GM12873 (cell line): Measurements from ENCODE around the gene NLRP9.

Source experiments
- TF ChIP-seq, protein P1 (sequence below): IDR thresholded peaks from 2 replicates; pipeline ENCODE4 v1.5.1; 2012; ENCODE audit warnings: low read depth, mild to moderate bottlenecking, moderate library complexity, low read length, control low read depth; ENCODE audit not compliant: insufficient read depth; ENCODE audit errors: missing control alignments

NLRP9 gene

DNA sequence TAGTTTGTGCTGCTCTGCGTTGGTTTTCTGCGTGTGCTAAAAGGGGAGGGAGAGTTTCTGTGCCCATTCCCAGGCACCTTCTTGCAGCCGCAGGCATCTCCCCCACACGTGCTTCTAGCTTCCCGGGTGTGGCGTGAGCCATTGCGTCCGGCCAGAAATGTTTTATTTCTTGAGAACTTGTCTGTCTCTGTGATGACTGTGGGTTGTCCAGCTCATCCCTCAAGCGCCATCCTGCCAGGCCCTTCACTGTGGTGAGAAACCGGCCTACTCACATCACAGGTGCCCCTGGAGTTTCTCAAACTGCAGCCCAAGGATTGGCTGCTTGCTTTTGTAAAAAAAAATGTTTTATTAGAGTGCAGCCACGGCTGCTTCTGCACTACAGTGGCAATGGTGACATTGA is 39.0 kb downstream of the NLRP9 start:
- TF ChIP-seq, protein P1, sequence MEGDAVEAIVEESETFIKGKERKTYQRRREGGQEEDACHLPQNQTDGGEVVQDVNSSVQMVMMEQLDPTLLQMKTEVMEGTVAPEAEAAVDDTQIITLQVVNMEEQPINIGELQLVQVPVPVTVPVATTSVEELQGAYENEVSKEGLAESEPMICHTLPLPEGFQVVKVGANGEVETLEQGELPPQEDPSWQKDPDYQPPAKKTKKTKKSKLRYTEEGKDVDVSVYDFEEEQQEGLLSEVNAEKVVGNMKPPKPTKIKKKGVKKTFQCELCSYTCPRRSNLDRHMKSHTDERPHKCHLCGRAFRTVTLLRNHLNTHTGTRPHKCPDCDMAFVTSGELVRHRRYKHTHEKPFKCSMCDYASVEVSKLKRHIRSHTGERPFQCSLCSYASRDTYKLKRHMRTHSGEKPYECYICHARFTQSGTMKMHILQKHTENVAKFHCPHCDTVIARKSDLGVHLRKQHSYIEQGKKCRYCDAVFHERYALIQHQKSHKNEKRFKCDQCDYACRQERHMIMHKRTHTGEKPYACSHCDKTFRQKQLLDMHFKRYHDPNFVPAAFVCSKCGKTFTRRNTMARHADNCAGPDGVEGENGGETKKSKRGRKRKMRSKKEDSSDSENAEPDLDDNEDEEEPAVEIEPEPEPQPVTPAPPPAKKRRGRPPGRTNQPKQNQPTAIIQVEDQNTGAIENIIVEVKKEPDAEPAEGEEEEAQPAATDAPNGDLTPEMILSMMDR = no peak

DNA sequence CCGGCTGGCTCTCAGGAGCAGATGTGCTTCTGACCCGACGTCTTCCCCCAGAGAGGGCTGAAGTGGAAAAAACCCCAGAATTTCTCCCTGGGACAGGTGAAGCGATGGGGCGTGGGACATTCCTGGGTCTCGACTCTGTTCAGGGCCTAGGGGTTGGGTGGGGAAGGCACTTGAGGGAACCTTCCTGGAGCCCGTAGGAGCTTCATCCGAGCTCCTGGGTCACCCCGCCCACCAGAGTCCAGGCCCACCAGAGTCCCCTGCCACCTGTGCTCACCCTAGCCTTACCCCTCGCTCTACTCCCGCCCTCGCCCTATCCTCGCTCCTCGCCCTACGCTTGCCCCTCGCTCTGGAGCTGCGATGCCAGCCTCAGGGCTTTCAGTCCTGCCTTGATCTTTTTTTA is 39.9 kb downstream of the NLRP9 start:
- TF ChIP-seq, protein P1 = no peak

DNA sequence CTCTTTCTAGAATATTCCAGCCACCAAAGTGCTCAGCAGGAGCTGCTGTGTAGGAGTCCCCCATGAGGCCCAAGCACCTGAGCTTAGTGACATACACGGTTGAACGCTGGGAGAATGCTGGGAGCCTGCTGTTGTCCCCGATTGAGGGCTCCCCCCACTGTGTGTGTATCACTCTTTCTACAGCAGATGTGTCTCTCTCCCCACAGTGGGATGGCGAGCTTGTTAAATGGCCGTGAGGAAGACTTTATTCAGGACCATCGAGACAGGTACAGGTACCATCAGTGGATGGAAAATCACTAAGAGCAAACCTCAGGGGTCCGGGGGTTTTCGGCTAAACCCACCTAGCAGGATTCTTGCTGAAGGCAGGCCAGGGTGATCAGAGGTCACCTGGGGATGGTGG is 40.5 kb downstream of the NLRP9 start:
- TF ChIP-seq, protein P1 = no peak

DNA sequence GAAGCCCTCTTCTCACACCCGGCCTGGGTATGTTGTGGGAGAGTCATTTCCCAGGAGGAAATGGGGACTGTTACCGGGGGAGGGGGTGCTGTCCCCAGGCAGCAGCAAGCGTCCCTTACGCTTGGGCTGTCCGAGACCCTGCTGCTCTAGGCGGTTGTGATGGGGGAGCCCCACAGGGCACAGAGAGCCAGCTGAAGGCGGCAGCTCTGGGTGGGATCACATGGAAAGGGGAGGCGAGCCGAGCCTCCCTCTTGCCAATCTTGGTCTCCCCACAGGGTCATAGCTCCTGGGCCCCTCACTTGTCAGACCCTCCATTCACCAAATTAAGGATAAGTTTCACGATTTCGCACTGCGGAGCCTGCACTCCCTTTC is 41.1 kb downstream of the NLRP9 start:
- TF ChIP-seq, protein P1 = no peak

DNA sequence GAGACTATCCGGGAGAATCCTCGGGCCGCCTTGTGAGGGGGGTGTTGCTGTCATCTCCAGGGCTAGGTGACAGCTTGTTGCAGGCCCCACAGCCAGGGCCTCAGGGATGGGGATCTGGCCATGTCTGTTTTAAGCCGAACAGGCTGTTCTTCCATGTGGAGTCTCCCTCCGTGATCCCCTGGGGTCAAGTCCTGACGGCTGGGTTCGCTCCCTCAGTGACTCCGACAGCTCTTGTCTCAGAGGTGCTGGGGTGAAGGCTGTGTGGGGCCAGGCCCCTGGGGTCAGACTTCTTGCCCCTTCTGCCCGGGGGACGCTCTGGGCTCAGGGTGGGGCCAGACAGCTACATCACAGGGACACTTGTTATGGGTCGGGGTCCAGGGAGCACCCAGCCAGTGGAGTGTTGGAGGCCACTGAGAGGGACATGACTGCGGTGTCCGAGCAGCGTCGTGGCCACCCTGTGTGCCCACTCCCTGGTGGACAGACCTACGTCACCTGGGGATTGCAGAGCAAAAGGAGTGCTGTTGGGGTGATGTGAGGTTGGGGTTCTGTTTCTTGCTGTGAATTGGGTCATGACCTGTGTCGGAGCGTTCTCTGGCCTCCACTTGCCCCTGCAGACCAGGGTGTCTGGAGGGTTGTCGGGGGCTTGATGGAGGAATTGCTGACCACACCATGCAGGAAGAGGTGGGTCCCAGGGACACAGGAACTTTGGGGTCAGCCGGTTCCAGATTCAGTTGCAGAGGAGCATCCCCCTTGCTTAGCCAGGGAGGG is 41.7 kb downstream of the NLRP9 start:
- TF ChIP-seq, protein P1 = no peak

DNA sequence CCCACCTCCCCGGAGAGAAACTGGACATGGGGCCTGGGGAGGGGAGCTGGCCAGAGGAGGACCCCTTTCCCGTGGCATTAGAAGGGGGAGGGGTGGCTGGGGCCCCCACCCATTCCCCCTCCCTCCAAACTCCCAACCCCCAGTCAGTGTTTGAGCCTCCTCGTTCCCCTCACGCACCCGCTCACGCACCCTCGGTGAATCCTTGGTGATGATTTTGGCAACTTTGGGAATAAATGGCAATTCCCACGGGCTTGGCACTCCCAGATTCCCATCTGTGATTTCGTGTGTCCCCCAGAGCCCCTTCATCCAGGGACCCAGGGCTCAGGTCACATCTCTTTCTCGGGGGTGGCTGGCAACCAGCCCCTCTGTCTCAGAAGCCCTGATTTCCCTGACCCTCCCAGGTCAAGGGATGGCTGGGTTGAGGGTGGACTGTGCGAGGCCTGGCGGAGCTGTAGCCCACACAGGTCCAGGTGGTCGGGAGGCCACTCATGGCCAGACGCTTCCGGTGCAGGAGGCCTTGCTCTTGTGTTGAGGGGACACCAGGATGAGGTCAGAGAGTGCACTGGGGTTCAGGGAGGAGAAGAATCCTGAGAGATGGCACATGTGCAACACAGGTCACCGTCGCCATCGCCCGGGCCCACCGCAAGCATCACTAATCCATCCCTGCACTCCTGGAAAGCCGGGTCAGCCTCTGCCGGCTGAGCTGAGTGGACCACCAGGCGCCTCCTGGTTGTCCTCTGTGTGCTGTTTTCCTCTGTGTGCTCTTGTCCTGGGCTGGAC is 42.5 kb downstream of the NLRP9 start:
- TF ChIP-seq, protein P1 = no peak

DNA sequence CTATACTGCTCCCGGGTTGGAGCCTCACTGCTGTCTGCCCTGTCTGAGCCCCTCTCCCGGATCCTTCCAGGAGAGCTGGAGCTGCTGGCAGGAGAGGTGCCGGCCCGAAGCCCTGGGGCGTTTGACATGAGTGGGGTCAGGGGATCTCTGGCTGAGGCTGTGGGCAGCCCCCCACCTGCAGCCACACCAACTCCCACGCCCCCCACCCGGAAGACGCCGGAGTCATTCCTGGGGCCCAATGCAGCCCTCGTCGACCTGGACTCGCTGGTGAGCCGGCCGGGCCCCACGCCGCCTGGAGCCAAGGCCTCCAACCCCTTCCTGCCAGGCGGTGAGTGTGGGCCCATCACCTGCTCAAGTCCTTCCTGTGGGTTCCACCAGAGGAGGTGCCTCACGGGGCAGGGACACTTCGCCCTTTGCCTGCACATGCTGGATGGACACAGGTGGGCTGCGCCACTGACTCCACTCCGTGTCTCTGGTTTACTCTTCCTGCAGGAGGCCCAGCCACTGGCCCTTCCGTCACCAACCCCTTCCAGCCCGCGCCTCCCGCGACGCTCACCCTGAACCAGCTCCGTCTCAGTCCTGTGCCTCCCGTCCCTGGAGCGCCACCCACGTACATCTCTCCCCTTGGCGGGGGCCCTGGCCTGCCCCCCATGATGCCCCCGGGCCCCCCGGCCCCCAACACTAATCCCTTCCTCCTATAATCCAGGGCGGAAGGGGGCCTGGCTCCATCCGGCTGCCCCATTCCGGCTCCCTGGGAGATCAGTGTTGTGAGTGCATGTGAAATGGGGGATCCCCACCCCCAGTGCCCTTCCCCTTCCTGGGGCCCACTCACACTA is 43.3 kb downstream of the NLRP9 start:
- TF ChIP-seq, protein P1 = no peak
